Activated naive CD4-positive, alpha-beta T cell treated with anti-CD3 and anti-CD28 coated beads, Interleukin-2, amount 50 U/mL, for 16 hours (primary cell): ENCODE results near the gene UNC5B.

Experiments
- DNase-seq: peaks from one replicate; pipeline ENCODE4 v3.0.0-alpha.2; 2020

UNC5B gene

GRCh38 chr10:71302874-71303568 is 90.7 kb downstream of the UNC5B start:
- no peak for DNase-seq

- no peak for DNase-seq
These were observed 91.2 kb downstream of the UNC5B start for GRCh38 chr10:71303569-71303907.

- DNase-seq, result no peak
These were observed 92.5 kb downstream of the UNC5B start for GRCh38 chr10:71304914-71305313.

- no peak for DNase-seq
These were observed 94.6 kb downstream of the UNC5B start for GRCh38 chr10:71306979-71307378.

GRCh38 chr10:71307469-71308085 is 95.2 kb downstream of the UNC5B start:
- DNase-seq, result no peak

- no peak for DNase-seq
These were observed 95.9 kb downstream of the UNC5B start for GRCh38 chr10:71308244-71308643.

- DNase-seq, result no peak
These were observed 96.6 kb downstream of the UNC5B start for GRCh38 chr10:71308985-71309384.

- no peak for DNase-seq
These were observed 97.5 kb downstream of the UNC5B start for GRCh38 chr10:71309919-71310318.

GRCh38 chr10:71312220-71312619 is 99.8 kb downstream of the UNC5B start:
- no peak for DNase-seq

GRCh38 chr10:71312811-71313789 is 100.7 kb downstream of the UNC5B start:
- DNase-seq, result no peak

- DNase-seq, result peak; percentile 59
These were observed 101.8 kb downstream of the UNC5B start for GRCh38 chr10:71314028-71314693.

- DNase-seq, result no peak
These were observed 102.4 kb downstream of the UNC5B start for GRCh38 chr10:71314694-71315225.

- no peak for DNase-seq
These were observed 103.9 kb downstream of the UNC5B start for GRCh38 chr10:71316056-71316785.

- no peak for DNase-seq
These were observed 104.4 kb downstream of the UNC5B start for GRCh38 chr10:71316786-71317160.

GRCh38 chr10:71317739-71318138 is 105.4 kb downstream of the UNC5B start:
- DNase-seq, result no peak

GRCh38 chr10:71319042-71319799 is 106.9 kb downstream of the UNC5B start, which contains the start of gene SLC29A3:
TSS of gene SLC29A3 (plus strand) at chr10:71319259. CDS start at chr10:71319310, 51 bp downstream.
- DNase-seq, result peak; percentile 88

- no peak for DNase-seq
These were observed 107.5 kb downstream of the UNC5B start for GRCh38 chr10:71319800-71320392.

GRCh38 chr10:71320592-71320991 is 108.2 kb downstream of the UNC5B start:
- DNase-seq, result no peak

GRCh38 chr10:71321386-71321785 is 109.0 kb downstream of the UNC5B start:
- no peak for DNase-seq

GRCh38 chr10:71323407-71323806 is 111.0 kb downstream of the UNC5B start:
- DNase-seq, result no peak

GRCh38 chr10:71324743-71325142 is 112.4 kb downstream of the UNC5B start:
- DNase-seq, result no peak
